DOHH2 (cell line): ENCODE results near the gene HYAL1.

Source experiments
- H3F3A ChIP-seq: fragments of 200-600 bp; sonication (generic), shearing (Covaris generic); 2 replicates; pipeline ENCODE4 v1.6.0; 2016; ENCODE audit warnings: antibody characterized with exemption, mild to moderate bottlenecking; ENCODE audit not compliant: control insufficient read depth, insufficient read depth
- H3K27ac ChIP-seq: fragments of 200-600 bp; sonication (generic); 2 replicates; pipeline ENCODE4 v1.5.1; 2014; ENCODE audit warnings: low read depth, mild to moderate bottlenecking, low read length, moderate library complexity
- H3K27me3 ChIP-seq: fragments of 200-600 bp; sonication (generic); 2 replicates; pipeline ENCODE4 v1.6.1; 2014; ENCODE audit warnings: mild to moderate bottlenecking, low read length, mixed read lengths; ENCODE audit not compliant: control insufficient read depth
- H3K36me3 ChIP-seq: fragments of 200-600 bp; sonication (generic); 2 replicates; pipeline ENCODE4 v1.6.1; 2014; ENCODE audit warnings: mild to moderate bottlenecking, low read length, moderate library complexity, mixed read lengths; ENCODE audit not compliant: control insufficient read depth
- H3K4me1 ChIP-seq: fragments of 200-600 bp; sonication (generic); 2 replicates; pipeline ENCODE4 v1.6.1; 2014; ENCODE audit warnings: mild to moderate bottlenecking, low read length, mixed read lengths; ENCODE audit not compliant: control insufficient read depth
- H3K4me2 ChIP-seq: fragments of 200-600 bp; sonication (generic); 2 replicates; pipeline ENCODE4 v1.6.0; 2014; ENCODE audit warnings: mild to moderate bottlenecking, low read length, moderate library complexity
- H3K4me3 ChIP-seq: fragments of 200-600 bp; sonication (generic); 2 replicates; pipeline ENCODE4 v1.5.1; 2014; ENCODE audit warnings: mild to moderate bottlenecking, low read length, mixed read lengths
- H3K79me2 ChIP-seq: fragments of 200-600 bp; sonication (generic); 2 replicates; pipeline ENCODE4 v1.6.1; 2014; ENCODE audit warnings: mild to moderate bottlenecking, low read length, mixed read lengths; ENCODE audit not compliant: control insufficient read depth
- H3K9me2 ChIP-seq: fragments of 200-600 bp; sonication (generic); replicated peaks from 2 replicates; pipeline ENCODE4 v1.6.1; 2014; ENCODE audit warnings: mild to moderate bottlenecking, low read length, mixed read lengths; ENCODE audit not compliant: control insufficient read depth
- H3K9me3 ChIP-seq: fragments of 200-600 bp; sonication (generic); 2 replicates; pipeline ENCODE4 v1.6.1; 2014; ENCODE audit warnings: antibody characterized with exemption, low read length, mixed read lengths; ENCODE audit not compliant: control insufficient read depth, insufficient read depth
- H4K20me1 ChIP-seq: fragments of 200-600 bp; sonication (generic); 2 replicates; pipeline ENCODE4 v1.6.0; 2014; ENCODE audit warnings: low read depth, mild to moderate bottlenecking, antibody characterized with exemption, low read length, moderate library complexity; ENCODE audit not compliant: control insufficient read depth, insufficient read depth
- CTCF ChIP-seq: fragments of 200-600 bp; sonication (generic); IDR thresholded peaks from one replicate; pipeline ENCODE4 v1.5.1; 2014; ENCODE audit warnings: antibody characterized with exemption, mild to moderate bottlenecking, low read depth, low read length; ENCODE audit not compliant: poor library complexity, severe bottlenecking
- EZH2phosphoT487 ChIP-seq: fragments of 200-600 bp; sonication (generic); IDR thresholded peaks from 2 replicates; pipeline ENCODE4 v1.6.1; 2017; ENCODE audit warnings: borderline replicate concordance, mild to moderate bottlenecking, antibody characterized with exemption, low read length, moderate library complexity, mixed read lengths

Gene HYAL1

GRCh38 chr3:50331364-50331907 is 28.1 kb upstream of the HYAL1 start:
- 0 out of 2 replicates have a peak, but pooled peaks cover 8% of the 10 kb centered on the region for H4K20me1 ChIP-seq
- no peaks in the 10 kb centered on the region for H3K9me3 ChIP-seq
- H3K9me2 ChIP-seq: no peaks in the 10 kb centered on the region
- no peaks in the 10 kb centered on the region for H3K27me3 ChIP-seq
- H3K4me3 ChIP-seq: no peak overlapping the region
- H3K79me2 ChIP-seq: peaks cover 62% of the 10 kb centered on the region
- peaks cover 21% of the 10 kb centered on the region for H3F3A ChIP-seq
- TF ChIP-seq CTCF: no peak
- TF ChIP-seq EZH2phosphoT487: no peak
- H3K27ac ChIP-seq: no peak overlapping the region
- no peak overlapping the region for H3K4me2 ChIP-seq
- H3K4me1 ChIP-seq: peaks cover 46% of the 10 kb centered on the region
- peaks cover 78% of the 10 kb centered on the region for H3K36me3 ChIP-seq

GRCh38 chr3:50330330-50330729 is 27.0 kb upstream of the HYAL1 start:
- H3K27ac ChIP-seq: no peak overlapping the region
- H3K4me1 ChIP-seq: peaks cover 38% of the 10 kb centered on the region
- no peaks in the 10 kb centered on the region for H3K9me2 ChIP-seq
- H3K79me2 ChIP-seq: peaks cover 57% of the 10 kb centered on the region
- no peaks in the 10 kb centered on the region for H4K20me1 ChIP-seq
- H3F3A ChIP-seq: peaks cover 21% of the 10 kb centered on the region
- no peak for TF ChIP-seq EZH2phosphoT487
- TF ChIP-seq CTCF: no peak
- no peak overlapping the region for H3K4me2 ChIP-seq
- peaks cover 78% of the 10 kb centered on the region for H3K36me3 ChIP-seq
- no peaks in the 10 kb centered on the region for H3K27me3 ChIP-seq
- H3K4me3 ChIP-seq: no peak overlapping the region
- no peaks in the 10 kb centered on the region for H3K9me3 ChIP-seq

- Histone ChIP-seq H3K4me1 (peaks cover 23% of the 10 kb centered on the region), H3K36me3 (peaks cover 68% of the 10 kb centered on the region), H3K9me2 (no peaks in the 10 kb centered on the region), H3K9me3 (no peaks in the 10 kb centered on the region), H4K20me1 (no peaks in the 10 kb centered on the region), H3K27me3 (no peaks in the 10 kb centered on the region), H3K79me2 (peaks cover 35% of the 10 kb centered on the region), H3K4me3 (peak within 1 kb of the TSS; percentile 91), H3K27ac (peak within 1 kb of the TSS; percentile 36), H3K4me2 (peak within 1 kb of the TSS; percentile 72), H3F3A (peaks cover 21% of the 10 kb centered on the region)
- TF ChIP-seq CTCF (no peak), EZH2phosphoT487 (no peak)
Measured at GRCh38 chr3:50327943-50328691, 24.7 kb upstream of the HYAL1 start, which contains the start of gene TUSC2. Gene TUSC2 (minus strand): TSS chr3:50328223. CDS start chr3:50328099, 124 bp downstream.
